Mesenchymal stem cell (in vitro differentiated cells and primary cell): ENCODE measurements around the gene GET3.
A peak's percentile ranks its signal among the peaks of the same experiment; 100 is the strongest.

Experiments
- DNase-seq: peaks from one replicate; pipeline ENCODE4 v3.0.0-alpha.2; 2013
- H2AFZ ChIP-seq: one replicate; pipeline ENCODE4 v1.6.1; 2013; ENCODE audit warnings: low read depth, mild to moderate bottlenecking, control low read depth, inconsistent platforms, low read length, moderate library complexity
- H2AK5ac ChIP-seq: 2 replicates; pipeline ENCODE4 v1.6.1; 2013; ENCODE audit warnings: low read length, moderate library complexity, mild to moderate bottlenecking, inconsistent platforms; ENCODE audit not compliant: severe bottlenecking
- H2BK120ac ChIP-seq: one replicate; pipeline ENCODE4 v1.6.1; 2013; ENCODE audit warnings: low read depth, mild to moderate bottlenecking, inconsistent platforms, low read length, moderate library complexity
- H2BK12ac ChIP-seq, 2 experiments: one replicate each; pipeline ENCODE4 v1.6.1; 2013; ENCODE audit warnings: inconsistent platforms in 2 of 2, low read length in 2 of 2, mild to moderate bottlenecking in 2 of 2, moderate library complexity in 2 of 2, control low read depth in 1 of 2
- H2BK15ac ChIP-seq: one replicate; pipeline ENCODE4 v1.6.1; 2013; ENCODE audit warnings: mild to moderate bottlenecking, low read depth, inconsistent platforms; ENCODE audit not compliant: poor library complexity, severe bottlenecking
- H2BK5ac ChIP-seq: 2 replicates; pipeline ENCODE4 v1.6.1; 2013; ENCODE audit warnings: low read depth, mild to moderate bottlenecking, low read length, control low read depth, inconsistent platforms; ENCODE audit not compliant: poor library complexity, severe bottlenecking
- H3K14ac ChIP-seq, 2 experiments: one replicate each; pipeline ENCODE4 v1.6.1; 2013; ENCODE audit warnings: inconsistent platforms in 2 of 2, low read length in 2 of 2, control low read depth in 1 of 2, mild to moderate bottlenecking in 1 of 2, moderate library complexity in 1 of 2
- H3K18ac ChIP-seq, 2 experiments: one replicate each; pipeline ENCODE4 v1.6.1; 2013; ENCODE audit warnings: inconsistent platforms in 2 of 2, low read length in 2 of 2, control low read depth in 1 of 2, low read depth in 1 of 2, mild to moderate bottlenecking in 1 of 2
- H3K23ac ChIP-seq, 2 experiments: one replicate each; pipeline ENCODE4 v1.6.1; 2013; ENCODE audit warnings: inconsistent platforms in 2 of 2, low read length in 2 of 2, mild to moderate bottlenecking in 2 of 2, moderate library complexity in 2 of 2, control low read depth in 1 of 2
- H3K27ac ChIP-seq: 2 replicates; pipeline ENCODE4 v1.5.1; 2013; ENCODE audit warnings: mild to moderate bottlenecking, moderate library complexity, low read length, control low read depth, inconsistent platforms; ENCODE audit not compliant: poor library complexity, severe bottlenecking
- H3K27me3 ChIP-seq, 2 experiments: 2 replicates each; pipeline versions ENCODE4 v1.6.1 to v1.7.0; 2013; ENCODE audit warnings: low read length in 2 of 2, mild to moderate bottlenecking in 2 of 2, moderate library complexity in 2 of 2, control low read depth in 1 of 2, inconsistent platforms in 1 of 2; ENCODE audit not compliant: control insufficient read depth in 1 of 2, insufficient read depth in 1 of 2
- H3K36me3 ChIP-seq, 2 experiments: 2 replicates each; pipeline versions ENCODE4 v1.6.1 to v1.7.0; 2013; ENCODE audit warnings: low read length in 2 of 2, control low read depth in 1 of 2, inconsistent platforms in 1 of 2, low read depth in 1 of 2, mild to moderate bottlenecking in 1 of 2; ENCODE audit not compliant: insufficient read depth in 2 of 2, control insufficient read depth in 1 of 2
- H3K4ac ChIP-seq, 2 experiments: one replicate each; pipeline ENCODE4 v1.6.1; 2013; ENCODE audit warnings: inconsistent platforms in 2 of 2, low read length in 2 of 2, mild to moderate bottlenecking in 2 of 2, moderate library complexity in 2 of 2, control low read depth in 1 of 2, low read depth in 1 of 2
- H3K4me1 ChIP-seq: 2 replicates; pipeline ENCODE4 v1.6.1; 2013; ENCODE audit warnings: low read depth, low read length, control low read depth; ENCODE audit not compliant: control insufficient read depth, insufficient read depth
- H3K4me2 ChIP-seq: 2 replicates; pipeline ENCODE4 v1.6.1; 2013; ENCODE audit warnings: low read length, mild to moderate bottlenecking, inconsistent platforms; ENCODE audit not compliant: poor library complexity, severe bottlenecking
- H3K4me3 ChIP-seq, 2 experiments: 2 replicates each; pipeline versions ENCODE4 v1.5.1 to v1.7.0; 2013; ENCODE audit warnings: low read length in 2 of 2, mild to moderate bottlenecking in 2 of 2, control low read depth in 1 of 2, low read depth in 1 of 2; ENCODE audit not compliant: insufficient read depth in 1 of 2
- H3K79me1 ChIP-seq: replicated peaks from 2 replicates; pipeline ENCODE4 v1.6.1; 2013; ENCODE audit warnings: mild to moderate bottlenecking, control low read depth, low read length, inconsistent platforms; ENCODE audit not compliant: poor library complexity, severe bottlenecking
- H3K9ac ChIP-seq: 2 replicates; pipeline ENCODE4 v1.7.0; 2013; ENCODE audit warnings: mild to moderate bottlenecking, low read length, moderate library complexity
- H3K9me3 ChIP-seq: 2 replicates; pipeline ENCODE4 v1.7.0; 2013; ENCODE audit warnings: mild to moderate bottlenecking, low read length; ENCODE audit not compliant: control insufficient read depth
- H4K8ac ChIP-seq: one replicate; pipeline ENCODE4 v1.6.1; 2013; ENCODE audit warnings: inconsistent platforms, mild to moderate bottlenecking, low read length, moderate library complexity
- H4K91ac ChIP-seq: one replicate; pipeline ENCODE4 v1.6.1; 2013; ENCODE audit warnings: mild to moderate bottlenecking, low read length, inconsistent platforms
- WGBS: methylation state at CpG from one replicate; pipeline ENCODE4 v1.1.7; 2013; ENCODE audit warnings: mixed read lengths; 5-methylcytosine and 5-hydroxymethylcytosine counted together

GET3 gene

DNA sequence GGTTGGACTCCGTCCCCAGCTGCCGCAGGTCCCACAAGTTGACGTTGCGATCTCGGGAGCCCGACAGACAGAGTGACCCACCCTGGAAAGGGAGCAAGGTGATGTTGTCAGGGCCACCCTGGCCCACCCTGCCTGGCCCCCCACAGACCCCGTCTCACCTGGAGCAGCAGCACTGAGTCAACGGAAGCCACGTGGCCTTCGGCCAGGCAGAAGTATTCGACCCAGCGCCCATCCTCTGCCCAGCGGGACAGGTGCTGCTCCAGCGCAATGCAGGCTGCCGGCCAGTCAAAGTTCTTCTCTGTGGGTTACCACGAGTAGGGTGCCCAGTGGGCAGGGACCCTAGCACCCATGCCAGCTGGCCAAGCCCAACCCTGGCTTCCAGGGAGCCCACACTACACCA lies 42.7 kb upstream of the GET3 start:
- Histone ChIP-seq H3K4me1 (peaks cover 17% of the 10 kb centered on the region), H3K27me3 (no peaks in the 10 kb centered on the region), H3K23ac (no peak overlapping the region), H3K4ac (no peak overlapping the region), H2AK5ac (no peak overlapping the region), H3K4me2 (no peak overlapping the region), H2BK15ac (no peak overlapping the region), H3K27ac (no peak overlapping the region), H3K18ac (no peak overlapping the region), H3K79me1 (peaks cover 31% of the 10 kb centered on the region), H3K36me3 (peaks cover 36 to 42% of the 10 kb centered on the region in 2 experiments), H3K9ac (no peak overlapping the region), H3K14ac (no peak overlapping the region), H4K91ac (no peak overlapping the region), H2BK5ac (no peak overlapping the region), H4K8ac (no peak overlapping the region), H3K9me3 (no peaks in the 10 kb centered on the region), H2BK12ac (no peak overlapping the region), H2BK120ac (no peak overlapping the region), H3K4me3 (no peak overlapping the region), H2AFZ (no peak overlapping the region)
- 95% methylated on average over 16 of the region's 16 CpGs for WGBS
- no peak for DNase-seq

- Histone ChIP-seq H3K14ac (no peak overlapping the region), H2AK5ac (no peak overlapping the region), H2BK5ac (no peak overlapping the region), H3K18ac (no peak overlapping the region), H3K4ac (no peak overlapping the region), H2BK15ac (no peak overlapping the region), H3K27me3 (no peaks in the 10 kb centered on the region), H3K27ac (no peak overlapping the region), H2AFZ (no peak overlapping the region), H3K23ac (no peak overlapping the region), H2BK12ac (no peak overlapping the region), H4K91ac (no peak overlapping the region), H3K4me1 (peaks cover 17% of the 10 kb centered on the region), H3K9ac (peak overlapping the region; percentile 91), H3K9me3 (no peaks in the 10 kb centered on the region), H3K4me2 (no peak overlapping the region), H2BK120ac (no peak overlapping the region), H3K36me3 (peaks cover 41 to 43% of the 10 kb centered on the region in 2 experiments), H3K79me1 (peaks cover 33% of the 10 kb centered on the region), H4K8ac (no peak overlapping the region), H3K4me3 (peak overlapping the region in 1 of 2 experiments; percentile 97)
- 95% methylated on average over 2 of the region's 2 CpGs for WGBS
- DNase-seq: no peak
Measured at GRCh38 chr19:12695096-12695495, 42.2 kb upstream of the GET3 start.

DNA sequence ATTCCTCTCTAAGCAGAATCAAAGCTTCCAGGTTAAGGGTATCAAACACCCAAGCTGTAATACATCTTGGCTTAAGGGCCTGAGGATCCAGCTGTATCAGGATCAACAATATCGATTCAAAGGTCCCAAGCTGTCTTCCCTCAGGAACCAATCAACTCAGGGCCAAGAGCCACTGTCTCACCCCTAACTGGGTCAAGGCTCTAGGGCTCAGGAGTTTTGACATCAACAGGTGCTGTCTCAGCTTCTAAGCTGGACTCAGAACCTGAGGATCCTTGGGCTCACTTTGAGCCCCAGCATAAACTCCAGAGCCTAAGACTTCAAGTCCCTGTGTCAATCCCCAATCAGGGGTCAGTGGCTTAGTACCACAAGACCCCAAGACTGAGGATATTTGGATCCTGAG lies 41.8 kb upstream of the GET3 start:
- no peak overlapping the region for H3K23ac ChIP-seq
- H3K14ac ChIP-seq: no peak overlapping the region
- H3K79me1 ChIP-seq: peaks cover 30% of the 10 kb centered on the region
- no peak for DNase-seq
- peak overlapping the region; percentile 84 to 97 for H3K4me3 ChIP-seq
- WGBS: 100% methylated on average over 1 of the region's 1 CpG
- peak overlapping the region; percentile 91 for H3K9ac ChIP-seq
- H3K4me1 ChIP-seq: peaks cover 17% of the 10 kb centered on the region
- no peak overlapping the region for H3K27ac ChIP-seq
- no peak overlapping the region for H3K4ac ChIP-seq
- no peak overlapping the region for H2BK5ac ChIP-seq
- no peaks in the 10 kb centered on the region for H3K27me3 ChIP-seq
- H3K4me2 ChIP-seq: peak overlapping the region; percentile 96
- no peak overlapping the region for H2BK120ac ChIP-seq
- peaks cover 44 to 47% of the 10 kb centered on the region in 2 experiments for H3K36me3 ChIP-seq
- H4K8ac ChIP-seq: peak overlapping the region; percentile 80
- no peak overlapping the region for H3K18ac ChIP-seq
- no peaks in the 10 kb centered on the region for H3K9me3 ChIP-seq
- H4K91ac ChIP-seq: no peak overlapping the region
- H2AK5ac ChIP-seq: no peak overlapping the region
- H2AFZ ChIP-seq: no peak overlapping the region
- no peak overlapping the region for H2BK15ac ChIP-seq
- no peak overlapping the region for H2BK12ac ChIP-seq

GRCh38 chr19:12695997-12696365 lies 41.3 kb upstream of the GET3 start:
- Histone ChIP-seq H3K23ac (peak overlapping the region in 1 of 2 experiments; percentile 81), H3K4ac (peak overlapping the region in 1 of 2 experiments; percentile 67), H2BK15ac (no peak overlapping the region), H2AFZ (peak overlapping the region; percentile 49), H2BK12ac (no peak overlapping the region), H4K91ac (no peak overlapping the region), H3K14ac (no peak overlapping the region), H2BK120ac (no peak overlapping the region), H4K8ac (peak overlapping the region; percentile 80), H3K18ac (no peak overlapping the region), H3K36me3 (peaks cover 47 to 49% of the 10 kb centered on the region in 2 experiments), H3K79me1 (peaks cover 30% of the 10 kb centered on the region), H3K27me3 (no peaks in the 10 kb centered on the region), H2BK5ac (peak overlapping the region; percentile 24), H3K4me2 (peak overlapping the region; percentile 96), H3K27ac (no peak overlapping the region), H3K9ac (peak overlapping the region; percentile 91), H3K4me3 (peak overlapping the region; percentile 84 to 97), H3K4me1 (peaks cover 17% of the 10 kb centered on the region), H2AK5ac (no peak overlapping the region), H3K9me3 (no peaks in the 10 kb centered on the region)
- no peak for DNase-seq
- 6% methylated on average over 33 of the region's 36 CpGs for WGBS
